GM12872 (cell line): ENCODE measurements around the gene KCNQ1OT1.

Experiments used
- TF ChIP-seq, protein P1 (sequence below): IDR thresholded peaks from 3 replicates; pipeline ENCODE4 v1.5.1; 2011; ENCODE audit warnings: low read depth, mild to moderate bottlenecking, low read length, moderate library complexity; ENCODE audit not compliant: insufficient read depth

Gene KCNQ1OT1

DNA sequence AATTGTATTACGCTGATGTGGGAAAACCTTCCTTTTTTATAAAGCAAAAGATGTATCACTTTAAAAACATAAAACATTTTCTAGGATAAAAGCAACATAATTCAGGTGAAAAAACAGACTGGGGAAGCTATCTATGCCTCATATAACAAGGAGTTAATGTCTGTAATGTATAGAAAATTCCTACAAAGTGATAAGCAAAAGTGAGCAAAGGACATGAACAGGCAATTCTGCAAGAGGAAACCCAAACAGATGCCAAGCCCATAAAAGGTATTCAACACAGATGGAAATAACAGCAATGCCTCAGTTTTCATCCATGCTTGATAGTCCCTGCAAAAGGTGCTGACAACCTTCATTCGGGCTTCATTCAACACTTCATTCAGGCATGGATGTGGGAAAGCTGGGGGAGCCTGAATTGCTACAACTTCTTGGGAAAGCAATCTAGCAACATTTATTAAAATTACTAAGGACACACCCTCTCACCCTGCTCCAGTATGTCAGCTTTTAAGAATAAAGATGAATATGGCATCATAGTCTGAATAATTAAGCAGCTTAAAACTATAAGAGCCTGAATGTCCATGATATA lies 39.3 kb downstream of the KCNQ1OT1 start:
- TF ChIP-seq, protein P1, sequence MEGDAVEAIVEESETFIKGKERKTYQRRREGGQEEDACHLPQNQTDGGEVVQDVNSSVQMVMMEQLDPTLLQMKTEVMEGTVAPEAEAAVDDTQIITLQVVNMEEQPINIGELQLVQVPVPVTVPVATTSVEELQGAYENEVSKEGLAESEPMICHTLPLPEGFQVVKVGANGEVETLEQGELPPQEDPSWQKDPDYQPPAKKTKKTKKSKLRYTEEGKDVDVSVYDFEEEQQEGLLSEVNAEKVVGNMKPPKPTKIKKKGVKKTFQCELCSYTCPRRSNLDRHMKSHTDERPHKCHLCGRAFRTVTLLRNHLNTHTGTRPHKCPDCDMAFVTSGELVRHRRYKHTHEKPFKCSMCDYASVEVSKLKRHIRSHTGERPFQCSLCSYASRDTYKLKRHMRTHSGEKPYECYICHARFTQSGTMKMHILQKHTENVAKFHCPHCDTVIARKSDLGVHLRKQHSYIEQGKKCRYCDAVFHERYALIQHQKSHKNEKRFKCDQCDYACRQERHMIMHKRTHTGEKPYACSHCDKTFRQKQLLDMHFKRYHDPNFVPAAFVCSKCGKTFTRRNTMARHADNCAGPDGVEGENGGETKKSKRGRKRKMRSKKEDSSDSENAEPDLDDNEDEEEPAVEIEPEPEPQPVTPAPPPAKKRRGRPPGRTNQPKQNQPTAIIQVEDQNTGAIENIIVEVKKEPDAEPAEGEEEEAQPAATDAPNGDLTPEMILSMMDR = no peak

DNA sequence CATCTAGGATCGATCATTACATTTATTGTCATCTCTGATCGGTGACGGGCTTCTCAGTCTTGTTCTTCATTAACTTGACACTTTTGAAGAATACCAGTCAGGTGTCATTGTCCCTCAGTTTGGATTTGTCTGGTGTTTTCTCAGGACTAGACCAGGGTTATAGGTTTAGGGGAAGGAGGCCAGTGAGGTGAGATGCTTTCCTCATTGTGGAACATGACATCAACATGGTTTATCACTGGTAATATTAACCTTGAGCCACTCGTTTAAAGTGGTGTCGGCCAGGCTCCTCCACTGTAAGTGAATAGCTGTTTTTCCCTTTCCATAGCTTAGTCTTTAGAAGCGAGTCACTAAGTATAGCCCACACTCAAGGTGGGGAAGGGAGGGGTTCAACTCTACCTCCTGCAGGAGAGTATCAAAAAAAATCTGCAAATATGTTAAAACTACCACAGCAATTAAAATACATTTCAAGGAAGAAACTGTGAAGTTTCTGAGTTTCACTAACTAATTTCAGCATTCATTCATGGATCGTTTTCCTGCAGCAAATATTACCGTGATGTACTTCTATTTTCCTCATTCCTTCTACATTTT lies 42.0 kb downstream of the KCNQ1OT1 start:
- TF ChIP-seq, protein P1 = no peak

DNA sequence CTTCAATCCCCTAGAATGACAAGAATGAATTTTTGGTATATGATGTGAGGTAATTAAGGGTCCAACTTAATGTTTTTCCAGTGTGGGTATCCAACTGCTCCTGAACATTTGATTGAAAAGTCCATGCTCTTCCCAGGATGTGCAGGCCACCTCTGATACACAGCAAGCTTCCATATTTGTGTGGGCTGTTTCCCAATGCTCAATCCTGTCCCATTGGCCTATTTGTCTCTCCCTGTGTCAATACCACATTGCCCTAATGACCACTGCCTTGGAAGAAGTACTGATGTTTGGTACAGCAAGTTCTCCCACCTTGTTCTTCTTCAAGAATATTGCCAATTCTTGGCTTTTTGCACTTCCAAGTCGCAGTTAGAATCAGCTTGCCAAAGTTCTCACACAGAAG lies 42.9 kb downstream of the KCNQ1OT1 start:
- TF ChIP-seq, protein P1 = no peak

DNA sequence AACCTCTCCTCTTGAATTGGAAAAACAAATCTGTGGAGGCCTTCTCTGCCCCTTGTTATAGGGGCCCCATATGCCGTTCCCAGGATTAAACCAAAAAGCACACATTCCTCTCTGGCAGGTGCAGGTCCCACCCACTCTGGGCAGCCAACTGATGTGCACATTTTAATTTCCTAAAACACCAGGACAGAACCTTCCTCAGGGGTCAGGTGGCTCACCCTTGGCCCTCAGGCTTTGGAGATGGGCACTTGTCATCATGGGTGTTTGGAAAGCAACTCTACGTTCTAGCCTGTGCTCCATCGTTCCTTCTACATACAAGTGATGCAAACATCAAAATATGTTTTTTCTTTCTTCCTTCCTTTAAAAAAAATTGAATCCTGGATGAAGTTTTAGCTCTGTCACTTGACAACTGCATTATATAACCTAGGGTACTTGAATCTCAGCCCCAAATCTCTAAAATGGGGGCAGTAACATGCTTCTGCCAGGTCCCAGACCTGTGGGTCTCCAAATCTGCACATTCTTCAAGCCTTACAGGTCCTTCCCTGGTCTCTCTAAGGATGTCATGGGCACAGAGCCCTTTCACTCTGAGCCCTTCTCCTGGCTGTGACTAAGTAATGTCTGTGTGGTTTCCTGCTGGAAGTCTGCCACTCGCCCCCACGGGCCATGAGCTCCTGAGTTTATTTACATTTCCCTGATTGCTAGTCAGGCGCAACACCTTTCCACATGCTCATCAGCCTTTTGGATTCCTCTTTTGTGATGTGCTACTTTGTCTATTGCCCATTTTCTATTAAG lies 43.8 kb downstream of the KCNQ1OT1 start:
- TF ChIP-seq, protein P1 = no peak

DNA sequence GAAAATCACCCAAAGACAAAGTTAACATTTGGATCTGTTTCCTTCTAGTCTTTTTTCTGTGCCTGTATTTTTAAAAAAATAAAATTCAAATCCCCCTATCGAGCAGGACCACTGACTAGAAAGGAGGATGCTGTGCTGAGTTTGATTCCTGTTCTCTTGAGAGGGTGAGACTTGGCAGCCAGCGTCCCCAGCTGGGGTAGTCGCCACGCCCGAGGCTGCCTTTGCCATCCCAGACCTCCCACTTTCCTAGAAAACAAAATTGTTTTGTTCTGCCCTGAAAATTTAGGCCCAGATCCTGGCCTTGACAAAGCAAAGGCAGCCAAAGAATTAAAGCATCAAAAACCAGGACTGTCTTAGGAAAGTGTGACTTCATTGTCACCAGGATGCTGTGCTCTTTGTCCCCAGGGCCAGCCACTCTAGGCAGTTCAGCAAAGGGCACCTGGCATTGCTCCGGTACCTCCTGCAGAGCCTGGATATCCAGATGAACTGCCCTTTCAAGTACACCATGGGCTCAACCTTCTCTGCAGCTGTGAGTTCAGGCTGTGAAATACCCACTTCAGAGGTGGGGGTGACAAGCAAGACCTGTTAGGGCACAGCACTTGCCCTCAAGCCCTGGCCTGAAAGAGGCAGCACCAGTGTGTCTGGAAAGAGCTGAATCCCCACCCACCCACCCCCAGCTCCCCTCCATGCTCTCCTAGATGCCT lies 44.6 kb downstream of the KCNQ1OT1 start:
- TF ChIP-seq, protein P1 = no peak

DNA sequence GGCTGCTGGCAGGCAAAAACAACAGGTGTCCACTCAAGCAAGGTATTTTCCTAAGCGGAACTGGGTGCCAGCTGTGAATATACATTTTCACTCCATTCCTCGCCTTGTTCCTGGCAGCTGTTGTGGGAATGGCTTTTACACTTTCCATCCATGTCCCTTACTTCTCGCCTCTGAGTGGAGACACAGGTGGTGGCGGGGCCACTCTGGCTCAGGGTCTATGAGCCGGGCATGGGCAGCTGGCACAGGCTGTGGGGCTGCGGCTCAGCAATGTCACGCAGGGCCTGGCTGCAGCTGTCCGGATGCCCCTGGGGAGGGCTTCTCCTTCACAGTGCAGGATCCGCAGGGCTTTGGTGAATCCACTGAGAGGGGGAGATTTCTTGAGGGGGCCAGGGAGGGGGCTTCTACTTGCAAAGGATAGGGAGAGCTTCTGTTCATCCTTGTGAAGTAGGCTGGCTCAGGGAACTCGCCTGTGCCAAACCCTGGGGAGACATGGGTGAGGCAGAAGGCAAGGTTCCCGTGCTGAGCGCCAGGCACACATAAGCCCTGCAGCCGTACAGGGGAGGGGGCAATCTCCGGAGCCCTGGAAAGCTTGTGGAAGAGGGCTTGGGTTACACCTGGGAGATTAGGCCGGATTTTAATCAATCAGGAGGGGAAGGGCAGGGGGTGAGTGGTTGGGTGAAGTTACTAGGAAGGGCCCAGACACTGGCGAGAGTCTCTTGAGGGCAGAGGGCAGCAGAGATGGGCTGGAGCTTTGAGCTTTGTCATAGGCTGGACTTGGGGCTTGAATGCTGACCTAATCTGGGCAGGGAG lies 45.7 kb downstream of the KCNQ1OT1 start:
- TF ChIP-seq, protein P1 = no peak
